Activated naive CD4-positive, alpha-beta T cell treated with Interleukin-2 at 50 U/mL for 16 hours (primary cell): ENCODE data around the gene MFSD6L.

Experiments used
- DNase-seq: peaks from one replicate; pipeline ENCODE4 v3.0.0-alpha.2; 2020

The MFSD6L gene

GRCh38 chr17:8798846-8799569 is at the start of gene MFSD6L:
TSS of gene MFSD6L (minus strand) at chr17:8799365. CDS start at chr17:8799120, 245 bp downstream.
- DNase-seq = no peak

GRCh38 chr17:8847891-8848290 is 48.7 kb upstream of the MFSD6L start:
- no peak for DNase-seq

DNA sequence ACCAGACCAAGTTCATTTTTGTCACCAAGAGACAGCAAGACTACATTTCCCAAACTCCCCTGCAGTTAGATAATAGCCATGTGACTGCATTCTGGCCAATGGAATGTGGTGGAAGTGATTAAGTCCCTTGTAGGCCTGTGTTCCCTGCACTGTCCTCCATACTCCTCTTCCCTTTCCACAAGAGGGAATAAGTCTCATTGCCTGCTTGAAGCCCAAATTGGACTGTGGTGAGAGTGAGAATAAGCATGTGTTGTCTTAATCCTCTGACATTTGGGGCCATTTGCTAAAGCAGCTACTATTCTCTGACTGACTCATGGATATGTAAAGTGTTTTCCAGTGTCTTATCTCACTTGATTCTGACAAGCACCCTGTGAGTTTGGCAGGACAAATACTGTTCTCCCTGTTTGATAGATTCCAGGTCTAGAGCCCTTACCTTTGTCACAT is 47.6 kb upstream of the MFSD6L start:
- no peak for DNase-seq

GRCh38 chr17:8844229-8845218 is 45.4 kb upstream of the MFSD6L start:
- no peak for DNase-seq

DNA sequence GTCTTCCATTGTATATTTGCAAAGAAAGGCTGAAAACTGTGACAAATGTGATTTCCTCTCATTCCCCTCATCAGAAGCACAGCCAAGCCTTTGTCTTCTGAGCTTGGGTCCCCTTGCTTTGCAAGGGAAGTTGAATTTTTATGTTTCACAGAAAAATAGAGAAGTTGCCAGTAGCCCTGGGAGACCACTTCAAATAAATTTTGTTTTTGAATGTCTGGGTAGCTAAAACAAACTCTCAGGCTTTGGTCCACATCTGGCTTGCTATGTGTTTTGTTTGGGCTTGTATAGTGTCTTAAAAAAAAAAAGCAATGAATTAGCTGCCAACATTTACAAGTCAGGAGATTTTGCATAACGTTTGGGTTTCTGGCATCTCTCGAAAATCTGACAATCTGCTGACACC is 44.2 kb upstream of the MFSD6L start:
- no peak for DNase-seq

DNA sequence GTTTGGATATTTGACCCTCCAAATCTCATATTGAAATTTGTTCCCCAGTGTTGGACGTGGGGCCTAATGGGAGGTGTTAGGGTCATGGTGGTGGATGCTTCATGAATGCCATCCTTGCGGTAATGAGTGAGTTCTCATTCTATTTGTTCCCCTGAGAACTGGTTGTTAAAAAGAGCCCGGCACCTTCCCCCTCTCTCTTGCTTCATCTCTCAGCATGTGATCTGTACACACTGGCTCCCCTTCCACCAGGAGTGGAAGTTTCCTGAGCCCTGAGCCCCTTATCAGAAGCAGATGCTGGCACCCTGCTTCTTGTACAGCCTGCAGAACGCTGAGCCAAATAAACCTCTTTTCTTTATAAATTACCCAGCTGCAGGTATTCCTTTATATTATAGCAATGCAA is 42.7 kb upstream of the MFSD6L start:
- DNase-seq = no peak

- no peak for DNase-seq
Observed at GRCh38 chr17:8839410-8839935, 40.3 kb upstream of the MFSD6L start.

DNA sequence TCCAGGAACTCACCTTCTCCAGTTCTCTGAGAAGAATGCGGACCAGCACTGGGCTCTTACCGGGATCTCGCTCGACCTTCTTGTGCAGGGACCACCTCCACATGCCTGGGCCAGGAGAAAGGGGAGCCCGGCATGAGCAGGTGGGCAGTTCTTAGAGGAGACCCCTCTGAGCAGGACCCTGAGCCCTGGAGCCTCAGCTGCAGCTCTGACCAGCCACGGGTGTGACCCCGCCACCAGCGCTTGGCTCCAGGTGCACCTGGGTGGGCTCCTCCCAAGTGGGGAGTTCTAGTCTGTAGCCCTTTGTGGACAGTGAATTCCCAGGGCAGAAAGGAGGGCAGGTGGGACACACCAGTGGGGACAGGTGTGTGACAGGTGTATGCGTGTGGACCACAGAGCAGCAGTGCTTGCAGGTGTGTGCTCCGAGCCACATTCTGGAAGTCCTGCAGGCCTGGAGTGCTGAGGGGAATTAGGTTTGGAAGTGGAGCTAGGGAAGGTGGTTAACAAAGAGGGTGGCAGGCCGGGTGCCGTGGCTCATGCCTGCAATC is 39.5 kb upstream of the MFSD6L start:
- no peak for DNase-seq

GRCh38 chr17:8837563-8838075 is 38.5 kb upstream of the MFSD6L start:
- no peak for DNase-seq

- no peak for DNase-seq
Observed at GRCh38 chr17:8836821-8837562, 37.8 kb upstream of the MFSD6L start.

DNA sequence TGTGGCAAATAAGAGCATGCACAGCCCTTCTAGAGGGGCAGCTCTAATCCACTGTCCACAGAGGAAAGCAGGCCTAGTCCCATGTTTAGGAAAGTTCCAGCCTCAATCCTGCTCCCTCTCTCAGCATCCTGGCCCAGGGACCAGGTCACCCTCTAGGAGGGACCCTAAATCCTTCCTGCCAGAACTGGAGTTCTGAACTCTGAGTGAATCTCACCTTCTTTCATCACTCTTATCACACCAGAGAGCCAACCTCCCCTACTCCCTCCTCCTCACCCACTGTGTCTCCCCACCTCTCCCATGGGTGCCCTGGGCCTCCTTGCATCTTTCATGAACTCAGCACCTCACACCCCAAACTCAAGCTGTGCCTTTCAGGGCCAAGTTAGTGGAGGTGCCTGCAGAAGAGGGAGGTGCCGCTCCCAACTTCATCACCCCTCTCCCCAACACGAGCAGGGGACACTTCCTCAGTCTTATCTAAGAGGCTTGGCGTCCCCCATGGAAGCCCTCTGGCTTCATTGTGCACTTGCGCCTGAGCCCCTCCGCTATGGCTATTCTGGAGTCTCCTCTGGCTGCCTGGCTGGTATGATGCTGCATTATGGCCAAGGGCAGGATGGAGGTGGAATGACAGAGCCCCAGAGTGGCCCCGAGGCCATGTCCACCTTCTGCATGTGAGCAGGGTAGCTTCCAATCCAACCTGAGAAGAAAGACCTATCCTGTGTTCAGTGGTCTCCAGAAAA is 36.6 kb upstream of the MFSD6L start:
- DNase-seq = no peak

GRCh38 chr17:8835106-8835505 is 35.9 kb upstream of the MFSD6L start:
- no peak for DNase-seq

GRCh38 chr17:8832711-8833352 is 33.7 kb upstream of the MFSD6L start:
- DNase-seq = peak; percentile 11

- DNase-seq = no peak
Observed at GRCh38 chr17:8831234-8831849, 32.2 kb upstream of the MFSD6L start.

DNA sequence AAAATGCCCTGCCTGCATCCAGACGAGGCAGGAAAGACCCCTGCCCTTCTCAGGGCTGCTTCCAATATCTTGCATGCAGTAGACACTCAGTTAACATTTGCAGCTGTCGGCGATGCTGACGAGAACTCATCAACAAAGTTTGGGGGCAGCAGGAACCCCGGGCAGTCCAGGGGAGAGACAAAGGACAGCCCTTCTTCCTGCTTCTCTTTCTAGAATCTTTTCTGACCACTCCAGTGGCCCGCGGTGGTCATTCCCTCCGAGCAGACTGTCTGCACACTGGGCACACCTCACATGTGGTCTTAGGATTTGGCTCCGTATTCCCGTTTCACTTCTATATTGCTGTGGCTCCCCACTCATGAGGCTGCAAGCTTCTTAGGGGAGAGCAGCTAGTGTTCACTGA is 31.0 kb upstream of the MFSD6L start:
- DNase-seq = no peak

DNA sequence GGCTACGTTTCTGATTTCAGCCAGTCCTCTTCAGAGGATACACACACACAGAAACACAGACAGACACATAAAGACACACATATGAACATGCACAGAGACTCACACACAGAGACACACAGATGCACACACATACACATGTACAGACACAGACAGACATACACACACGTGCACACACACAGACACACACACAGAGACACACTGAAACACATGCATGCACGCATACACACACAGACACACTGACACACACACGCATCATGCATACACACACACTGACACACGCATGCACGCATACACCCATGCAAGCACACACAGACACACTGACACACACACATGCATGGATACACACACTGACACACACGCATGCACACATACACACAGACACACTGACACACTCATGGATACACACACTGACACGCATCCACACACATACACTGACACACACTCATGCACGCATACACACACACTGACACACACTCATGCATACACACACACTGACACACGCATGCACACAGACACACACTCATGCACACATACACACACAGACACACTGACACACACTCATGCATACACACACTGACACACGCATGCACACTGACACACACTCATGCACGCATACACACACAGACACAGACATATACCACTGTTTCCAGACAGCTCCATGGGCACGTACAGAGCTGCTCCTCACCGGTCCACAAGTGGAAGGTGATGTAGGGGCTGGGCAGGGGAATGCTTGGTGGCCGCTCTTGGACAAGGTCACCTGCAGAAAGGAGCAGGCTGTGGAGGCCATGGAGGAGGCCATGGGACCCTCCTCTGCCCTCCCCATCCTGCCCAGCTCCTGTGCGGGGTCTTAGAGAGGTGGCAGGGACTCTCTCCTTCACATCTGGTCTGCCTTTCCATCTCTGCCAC is 30.1 kb upstream of the MFSD6L start:
- DNase-seq = no peak

DNA sequence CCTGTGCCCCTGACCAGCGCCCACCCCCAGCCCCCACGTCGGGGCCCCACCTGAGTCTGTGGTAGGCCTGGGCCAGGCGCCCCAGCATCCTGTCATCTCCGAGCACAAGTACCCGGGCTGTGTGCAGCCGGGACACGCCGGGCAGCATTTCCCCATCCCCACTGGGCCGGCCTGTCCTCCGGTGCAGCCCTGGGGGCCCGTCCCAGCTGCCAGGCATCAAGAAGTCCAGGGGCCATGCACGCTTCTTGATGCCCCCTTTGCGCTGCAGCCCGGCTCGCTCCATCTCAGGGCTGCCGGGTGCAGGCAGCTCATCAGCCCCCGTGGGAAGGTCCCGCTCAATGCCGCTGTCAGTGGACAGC is 29.3 kb upstream of the MFSD6L start:
- DNase-seq = no peak

DNA sequence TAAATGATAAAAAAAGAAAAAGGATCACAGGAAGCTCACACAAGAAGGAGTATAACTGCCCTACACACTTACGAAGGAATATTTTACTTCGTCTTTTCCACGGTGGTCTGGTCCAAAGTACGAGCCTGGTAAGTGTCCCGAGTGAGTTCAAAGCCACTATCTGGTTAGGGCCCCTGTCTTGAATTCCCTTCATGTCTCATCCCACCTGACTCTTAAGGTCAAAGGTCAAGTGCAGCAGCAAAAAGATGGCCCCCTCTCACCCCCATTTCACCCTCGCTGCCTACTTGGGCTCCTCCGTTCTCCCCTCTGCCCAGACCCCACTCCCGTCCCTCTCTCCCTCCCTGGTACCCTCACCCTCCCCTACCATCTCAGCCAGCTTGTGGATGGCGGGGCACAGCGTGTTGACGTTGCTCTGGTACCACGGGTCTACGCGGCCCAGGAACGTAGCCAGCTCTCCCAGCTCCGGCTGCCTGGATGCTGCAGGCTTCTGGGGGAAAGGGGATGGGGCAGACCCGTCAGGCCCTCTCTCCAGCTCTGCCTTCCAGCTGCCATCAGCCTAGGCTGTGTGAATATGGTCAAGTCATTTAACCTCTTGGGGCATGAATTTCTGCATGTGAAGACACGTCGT is 27.8 kb upstream of the MFSD6L start:
- no peak for DNase-seq

GRCh38 chr17:8825802-8826201 is 26.6 kb upstream of the MFSD6L start:
- DNase-seq = no peak
